H9 (cell line): ENCODE measurements around the gene GALNT4. TPM values are rescaled to one million over a fixed set of nuclear protein-coding genes. Genes with fewer than 3 reads are reported as not detected.
A peak's percentile ranks its signal among the peaks of the same experiment; 100 is the strongest.

Experiments
- DNase-seq: peaks from one replicate; pipeline ENCODE4 v3.0.0-alpha.2; 2017
- H2AFZ ChIP-seq: one replicate; pipeline ENCODE4 v1.6.1; 2013; ENCODE audit warnings: mild to moderate bottlenecking, low read length, control low read depth, moderate library complexity
- H2AK5ac ChIP-seq: 2 replicates; pipeline ENCODE4 v1.6.1; 2013; ENCODE audit warnings: low read length, control low read depth, mixed read lengths; ENCODE audit not compliant: insufficient read length
- H2BK120ac ChIP-seq: one replicate; pipeline ENCODE4 v1.6.1; 2013; ENCODE audit warnings: low read depth, mild to moderate bottlenecking, low read length, control low read depth, inconsistent platforms; ENCODE audit not compliant: poor library complexity, severe bottlenecking
- H2BK12ac ChIP-seq: 2 replicates; pipeline ENCODE4 v1.6.1; 2013; ENCODE audit warnings: low read length, control low read depth, mixed read lengths, low read depth; ENCODE audit not compliant: insufficient read length
- H2BK15ac ChIP-seq: 2 replicates; pipeline ENCODE4 v1.6.1; 2013; ENCODE audit warnings: low read depth, low read length, control low read depth
- H2BK20ac ChIP-seq: one replicate; pipeline ENCODE4 v1.6.1; 2013; ENCODE audit warnings: low read depth, mild to moderate bottlenecking, low read length, control low read depth, inconsistent platforms; ENCODE audit not compliant: poor library complexity, severe bottlenecking
- H2BK5ac ChIP-seq: 2 replicates; pipeline ENCODE4 v1.6.1; 2013; ENCODE audit warnings: low read length, control low read depth, mixed read lengths; ENCODE audit not compliant: insufficient read length
- H3K14ac ChIP-seq: 2 replicates; pipeline ENCODE4 v1.6.1; 2013; ENCODE audit warnings: low read length, control low read depth; ENCODE audit not compliant: insufficient read depth
- H3K18ac ChIP-seq: 2 replicates; pipeline ENCODE4 v1.6.1; 2013; ENCODE audit warnings: low read depth, mild to moderate bottlenecking, mixed read lengths, low read length, control low read depth; ENCODE audit not compliant: insufficient read length
- H3K23ac ChIP-seq: 2 replicates; pipeline ENCODE4 v1.6.1; 2013; ENCODE audit warnings: low read length, control low read depth, mixed read lengths, low read depth; ENCODE audit not compliant: insufficient read length
- H3K23me2 ChIP-seq: 2 replicates; pipeline ENCODE4 v1.6.1; 2013; ENCODE audit warnings: low read depth, mild to moderate bottlenecking, mixed read lengths, low read length, control low read depth; ENCODE audit not compliant: insufficient read length, poor library complexity, severe bottlenecking
- H3K27ac ChIP-seq: 2 replicates; pipeline ENCODE4 v1.5.1; 2013; ENCODE audit warnings: low read length, control low read depth, mixed read lengths, low read depth; ENCODE audit not compliant: insufficient read length
- H3K27me3 ChIP-seq: 2 replicates; pipeline ENCODE4 v1.6.1; 2013; ENCODE audit warnings: low read length, control low read depth, inconsistent platforms; ENCODE audit not compliant: insufficient read depth
- H3K4ac ChIP-seq: 2 replicates; pipeline ENCODE4 v1.6.1; 2013; ENCODE audit warnings: low read depth, mild to moderate bottlenecking, control low read depth, inconsistent platforms, low read length, moderate library complexity
- H3K4me1 ChIP-seq: 2 replicates; pipeline ENCODE4 v1.6.1; 2013; ENCODE audit warnings: low read length, control low read depth, inconsistent platforms; ENCODE audit not compliant: insufficient read depth
- H3K4me2 ChIP-seq: 2 replicates; pipeline ENCODE4 v1.6.1; 2013; ENCODE audit warnings: low read length, control low read depth, mixed read lengths; ENCODE audit not compliant: insufficient read length, insufficient read depth
- H3K56ac ChIP-seq: 2 replicates; pipeline ENCODE4 v1.6.1; 2013; ENCODE audit warnings: low read depth, mild to moderate bottlenecking, mixed read lengths, low read length, control low read depth; ENCODE audit not compliant: insufficient read length
- H3K79me1 ChIP-seq: 2 replicates; pipeline ENCODE4 v1.6.1; 2013; ENCODE audit warnings: low read depth, mild to moderate bottlenecking, moderate library complexity, low read length, control low read depth, inconsistent platforms; ENCODE audit not compliant: insufficient read depth, poor library complexity, severe bottlenecking
- H3K79me2 ChIP-seq: 2 replicates; pipeline ENCODE4 v1.6.1; 2013; ENCODE audit warnings: low read length, control low read depth, inconsistent platforms; ENCODE audit not compliant: insufficient read depth
- H3K9ac ChIP-seq: 2 replicates; pipeline ENCODE4 v1.6.1; 2013; ENCODE audit warnings: low read length, control low read depth, mixed read lengths; ENCODE audit not compliant: insufficient read length; ENCODE audit errors: extremely low read depth
- H3K9me3 ChIP-seq: one replicate; pipeline ENCODE4 v1.6.1; 2013; ENCODE audit warnings: low read depth, low read length, inconsistent platforms; ENCODE audit not compliant: control insufficient read depth
- H3T11ph ChIP-seq: one replicate; pipeline ENCODE4 v1.6.1; 2013; ENCODE audit warnings: mild to moderate bottlenecking, low read length, control low read depth, inconsistent platforms
- H4K20me1 ChIP-seq: one replicate; pipeline ENCODE4 v1.6.1; 2013; ENCODE audit not compliant: control insufficient read depth, insufficient read length, insufficient read depth
- H4K5ac ChIP-seq: 2 replicates; pipeline ENCODE4 v1.6.1; 2013; ENCODE audit warnings: low read depth, mild to moderate bottlenecking, mixed read lengths, low read length, control low read depth; ENCODE audit not compliant: insufficient read length
- H4K8ac ChIP-seq: replicated peaks from 2 replicates; pipeline ENCODE4 v1.6.1; 2013; ENCODE audit warnings: low read length, control low read depth, mixed read lengths, low read depth; ENCODE audit not compliant: insufficient read length
- H4K91ac ChIP-seq: 2 replicates; pipeline ENCODE4 v1.6.1; 2013; ENCODE audit warnings: low read depth, mild to moderate bottlenecking, moderate library complexity, mixed read lengths, low read length, control low read depth; ENCODE audit not compliant: insufficient read length
- H3K27ac Mint-ChIP-seq, 3 experiments: 2 replicates in 2 of 3; 3 replicates in 1 of 3; pipeline ENCODE4 v1.8.0; 2020 to 2021; ENCODE audit warnings: mixed read lengths in 3 of 3, mild to moderate bottlenecking in 1 of 3, moderate library complexity in 1 of 3
- H3K27me3 Mint-ChIP-seq: 2 replicates; pipeline ENCODE4 v1.8.0; 2021; ENCODE audit warnings: low read depth, mild to moderate bottlenecking, moderate library complexity, mixed read lengths
- H3K36me3 Mint-ChIP-seq, 3 experiments: 2 replicates in 2 of 3; 3 replicates in 1 of 3; pipeline ENCODE4 v1.8.0; 2020 to 2021; ENCODE audit warnings: low read depth in 3 of 3, mixed read lengths in 3 of 3; ENCODE audit not compliant: insufficient read depth in 1 of 3
- H3K4me1 Mint-ChIP-seq, 2 experiments: 2 replicates each; pipeline ENCODE4 v1.8.0; 2020; ENCODE audit warnings: mixed read lengths in 2 of 2
- H3K4me3 Mint-ChIP-seq, 2 experiments: 2 replicates in 1 of 2; 3 replicates in 1 of 2; pipeline ENCODE4 v1.8.0; 2020 to 2021; ENCODE audit warnings: mild to moderate bottlenecking in 2 of 2, mixed read lengths in 2 of 2, moderate library complexity in 1 of 2
- H3K9me3 Mint-ChIP-seq, 2 experiments: 2 replicates in 1 of 2; 3 replicates in 1 of 2; pipeline ENCODE4 v1.8.0; 2020; ENCODE audit warnings: mild to moderate bottlenecking in 2 of 2, mixed read lengths in 2 of 2, moderate library complexity in 1 of 2
- CTCF ChIP-seq: fragments of 200-600 bp; sonication (generic); conservative IDR thresholded peaks from 3 replicates; pipeline ENCODE4 v1.8.0; 2021; ENCODE audit warnings: antibody characterized with exemption, mild to moderate bottlenecking
- WGBS: extraction: QIAGEN DNeasy Blood & Tissue Kit; methylation state at CpG from one replicate; pipeline ENCODE4 v1.1.7; 2013; ENCODE audit warnings: missing lambda C conversion rate, low lambda C conversion rate, mixed read lengths; ENCODE audit not compliant: insufficient read length; ENCODE audit errors: extremely low coverage; 5-methylcytosine and 5-hydroxymethylcytosine counted together
- total RNA-seq: library from RNA; stranded (reverse); gene quantifications from 2 replicates; pipeline ENCODE4 v1.2.1, GENCODE V29; 2021

The GALNT4 gene
- total RNA-seq, 1 experiment from 2014 or later: 3.1 TPM

- Mint-ChIP-seq H3K36me3 (peaks cover 8 to 17% (median 15%) of the 10 kb centered on the region in 3 experiments; a peak in 6 of 7 replicates), H3K27me3 (peaks cover 2% of the 10 kb centered on the region), H3K27ac (peak within 1 kb of the TSS; percentile 83 to 97 (median 97); a peak in 6 of 7 replicates), H3K4me1 (peaks cover 7 to 13% of the 10 kb centered on the region in 2 experiments), H3K9me3 (no peaks in the 10 kb centered on the region), H3K4me3 (peak within 1 kb of the TSS; percentile 88 to 95)
- H2BK120ac ChIP-seq: no peak within 1 kb of the TSS
- no peak within 1 kb of the TSS for H2AFZ ChIP-seq
- no peak within 1 kb of the TSS for H3T11ph ChIP-seq
- no peaks in the 10 kb centered on the region for H3K79me2 ChIP-seq
- no peak within 1 kb of the TSS for H3K23ac ChIP-seq
- no peak within 1 kb of the TSS for H4K91ac ChIP-seq
- H3K27me3 ChIP-seq: no peaks in the 10 kb centered on the region
- no peaks in the 10 kb centered on the region for H4K20me1 ChIP-seq
- H3K14ac ChIP-seq: no peak within 1 kb of the TSS
- H3K79me1 ChIP-seq: no peaks in the 10 kb centered on the region
- H3K27ac ChIP-seq: peak within 1 kb of the TSS; percentile 4
- H3K9ac ChIP-seq: peak within 1 kb of the TSS; percentile 41
- H2BK20ac ChIP-seq: no peak within 1 kb of the TSS
- H4K5ac ChIP-seq: no peak within 1 kb of the TSS
- no peak within 1 kb of the TSS for H2BK12ac ChIP-seq
- H3K18ac ChIP-seq: no peak within 1 kb of the TSS
- DNase-seq: peak; percentile 92
- H3K9me3 ChIP-seq: no peaks in the 10 kb centered on the region
- H2BK15ac ChIP-seq: no peak within 1 kb of the TSS
- H2BK5ac ChIP-seq: no peak within 1 kb of the TSS
- peak within 1 kb of the TSS; percentile 37 for H3K4me2 ChIP-seq
- no peaks in the 10 kb centered on the region for H3K4me1 ChIP-seq
- H2AK5ac ChIP-seq: no peak within 1 kb of the TSS
- no peak within 1 kb of the TSS for H3K56ac ChIP-seq
- peaks cover 10% of the 10 kb centered on the region for H3K23me2 ChIP-seq
- H4K8ac ChIP-seq: no peak within 1 kb of the TSS
- no peak within 1 kb of the TSS for H3K4ac ChIP-seq
- WGBS: no CpG with 5 or more reads among the region's 39 CpGs
- no peak for TF ChIP-seq CTCF
These were observed 1.5 kb upstream of the GALNT4 start, which contains the start of gene POC1B for GRCh38 chr12:89525824-89526770. Gene POC1B, minus strand, starts transcription at chr12:89526047. Its CDS starts 152 bp downstream, at chr12:89525895.
